ENCODE data around the gene LDLR.
"Not testable (repeated sequence)": the region's sequence is repeated elsewhere in the genome, so short reads cannot be mapped to it uniquely, and the experiment has no call there.

LDLR gene

DNA sequence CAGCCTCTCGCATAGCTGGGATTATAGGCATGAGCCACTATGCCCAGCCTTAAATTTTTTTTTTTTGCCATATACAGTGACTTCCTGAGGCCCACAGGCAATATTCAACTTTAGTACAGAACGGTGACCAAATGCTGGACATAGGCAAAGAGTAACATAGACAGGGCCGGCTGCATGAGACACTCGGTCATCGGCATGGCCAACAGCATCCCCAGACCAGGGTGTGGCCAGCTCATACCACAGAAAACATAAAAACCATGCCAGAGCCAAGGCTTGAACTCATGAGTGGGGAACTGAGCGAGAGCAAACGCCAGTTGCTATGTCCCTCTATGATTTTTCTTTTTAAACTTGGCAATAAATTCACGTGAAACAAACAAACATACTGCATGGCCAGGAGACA, 91.1 kb downstream of the LDLR start:
- H3K4me3 ChIP-seq (ENCODE audit: low read length): no peak overlapping the region
- no peaks in the 10 kb centered on the region for H3K4me1 ChIP-seq (ENCODE audit: insufficient read depth, low read length)
- H3K9me3 ChIP-seq (ENCODE audit: low read length): peaks cover 4% of the 10 kb centered on the region
- peaks cover 12% of the 10 kb centered on the region for H3K36me3 ChIP-seq (ENCODE audit: insufficient read depth, low read length)
- no peaks in the 10 kb centered on the region for H3K27me3 ChIP-seq (ENCODE audit: insufficient read depth, low read length)
- no peak overlapping the region for H2AFZ ChIP-seq (ENCODE audit: low read depth, low read length)

GRCh38 chr19:11180975-11181374, 91.7 kb downstream of the LDLR start:
- not testable (repeated sequence) for H3K4me3 ChIP-seq (ENCODE audit: low read length); H2AFZ ChIP-seq (ENCODE audit: low read depth, low read length); H3K4me1 ChIP-seq (ENCODE audit: insufficient read depth, low read length); H3K9me3 ChIP-seq (ENCODE audit: low read length); H3K27me3 ChIP-seq (ENCODE audit: insufficient read depth, low read length)
- peaks cover 12% of the 10 kb centered on the region for H3K36me3 ChIP-seq (ENCODE audit: insufficient read depth, low read length)

- no peak overlapping the region for H2AFZ ChIP-seq (ENCODE audit: low read depth, low read length)
- no peak overlapping the region for H3K4me3 ChIP-seq (ENCODE audit: low read length)
- H3K9me3 ChIP-seq (ENCODE audit: low read length): peaks cover 4% of the 10 kb centered on the region
- no peaks in the 10 kb centered on the region for H3K4me1 ChIP-seq (ENCODE audit: insufficient read depth, low read length)
- no peaks in the 10 kb centered on the region for H3K27me3 ChIP-seq (ENCODE audit: insufficient read depth, low read length)
- H3K36me3 ChIP-seq (ENCODE audit: insufficient read depth, low read length): peaks cover 11% of the 10 kb centered on the region
Observed at GRCh38 chr19:11181488-11181887, 92.2 kb downstream of the LDLR start.
